Right renal cortex interstitium (tissue), 3 donors: Measurements from ENCODE around the gene REV3L. TPM values are rescaled to one million over a fixed set of nuclear protein-coding genes. Genes with fewer than 3 reads are reported as not detected.
"Not testable (repeated sequence)": the region's sequence is repeated elsewhere in the genome, so short reads cannot be mapped to it uniquely, and the experiment has no call there.

Experiments
- DNase-seq, 3 donors: peaks; one replicate each; pipeline ENCODE4 v3.0.0-alpha.2; 2013; ENCODE audit warnings: low read depth in 3 of 3, low spot score in 2 of 3
- polyA plus RNA-seq, 3 donors: library from polyadenylated mRNA; unstranded; fragments of 120-200 nt; gene quantifications; one replicate each; pipeline ENCODE4 v1.2.1, GENCODE V29; 2013; ENCODE audit not compliant: insufficient read length in 3 of 3

Gene REV3L
- polyA plus RNA-seq, 3 donors = 38.1 to 48.2 (median 47.9) TPM

DNA sequence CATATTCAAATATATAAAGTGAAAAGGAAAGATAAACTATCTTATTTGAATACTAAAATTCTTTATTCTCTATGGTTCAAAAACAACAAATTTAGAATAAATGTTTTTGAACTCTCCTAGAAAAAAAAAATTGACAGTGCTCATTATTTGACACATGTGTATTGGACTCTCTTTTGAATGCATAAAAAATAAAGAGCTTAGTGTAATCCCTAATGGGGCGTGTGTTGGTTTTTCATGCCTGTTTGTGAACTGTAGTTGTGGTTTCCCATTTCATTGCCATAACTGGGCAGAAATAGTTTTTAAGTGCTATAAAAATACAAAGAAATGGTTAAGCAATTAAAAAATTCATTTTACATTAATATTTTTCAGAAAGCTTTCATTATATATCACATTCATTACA is 101.3 kb downstream of the REV3L start:
- DNase-seq = no peak

DNA sequence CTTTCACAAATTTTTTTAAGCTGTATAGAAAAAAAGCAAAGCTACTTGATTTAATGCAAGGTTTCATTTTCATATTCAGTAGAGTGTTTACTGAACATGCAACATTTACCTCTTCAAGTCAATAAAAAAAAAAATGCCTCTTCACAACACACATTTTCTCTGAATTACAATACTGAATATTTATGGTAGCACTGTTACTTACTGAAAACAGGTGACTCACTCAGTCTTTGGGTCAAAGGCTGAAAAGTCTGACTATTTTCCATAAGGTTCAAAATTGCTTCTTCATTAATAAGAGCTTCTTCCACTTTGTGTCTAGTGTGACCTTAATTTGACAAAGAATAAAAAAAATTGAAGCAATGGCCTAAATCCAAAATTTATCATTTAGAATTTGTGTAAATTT is 101.9 kb downstream of the REV3L start:
- no peak for DNase-seq

DNA sequence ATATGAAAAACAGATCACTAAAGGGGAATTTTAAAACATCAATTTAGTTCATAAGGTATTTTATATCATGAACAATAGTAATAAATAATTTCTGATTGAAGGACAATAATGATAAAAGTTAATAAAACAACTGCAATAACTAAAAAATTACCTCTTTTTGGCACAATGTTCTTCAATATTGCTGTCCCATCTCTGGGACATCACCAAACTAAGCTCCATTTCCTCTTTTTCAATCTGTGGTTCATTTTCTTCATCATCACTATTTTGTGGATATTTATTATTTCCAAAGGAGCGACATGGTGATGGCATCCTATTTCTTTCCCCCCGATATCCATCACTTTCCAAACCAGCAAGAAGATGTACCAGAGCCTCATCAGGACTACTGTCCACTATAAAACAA is 103.2 kb downstream of the REV3L start:
- no peak for DNase-seq

DNA sequence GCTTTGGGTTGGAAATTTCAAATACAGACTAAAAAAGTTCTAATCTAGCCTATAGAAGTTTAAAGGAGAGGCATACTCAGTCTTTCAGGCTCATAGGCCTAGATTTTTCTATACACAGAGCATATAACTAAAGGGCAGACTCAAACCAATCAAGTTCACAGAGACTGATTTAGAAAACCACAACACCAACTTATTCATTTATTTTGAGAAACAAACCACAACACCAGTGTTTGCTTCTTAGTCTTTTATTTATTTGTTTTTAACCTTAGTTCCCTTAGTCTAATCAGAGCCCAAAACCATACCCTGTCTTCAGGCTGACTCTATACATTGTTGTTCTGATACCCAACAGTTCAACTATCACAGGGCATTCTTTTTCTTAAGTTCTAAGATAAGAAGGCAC is 103.7 kb downstream of the REV3L start:
- DNase-seq = no peak

DNA sequence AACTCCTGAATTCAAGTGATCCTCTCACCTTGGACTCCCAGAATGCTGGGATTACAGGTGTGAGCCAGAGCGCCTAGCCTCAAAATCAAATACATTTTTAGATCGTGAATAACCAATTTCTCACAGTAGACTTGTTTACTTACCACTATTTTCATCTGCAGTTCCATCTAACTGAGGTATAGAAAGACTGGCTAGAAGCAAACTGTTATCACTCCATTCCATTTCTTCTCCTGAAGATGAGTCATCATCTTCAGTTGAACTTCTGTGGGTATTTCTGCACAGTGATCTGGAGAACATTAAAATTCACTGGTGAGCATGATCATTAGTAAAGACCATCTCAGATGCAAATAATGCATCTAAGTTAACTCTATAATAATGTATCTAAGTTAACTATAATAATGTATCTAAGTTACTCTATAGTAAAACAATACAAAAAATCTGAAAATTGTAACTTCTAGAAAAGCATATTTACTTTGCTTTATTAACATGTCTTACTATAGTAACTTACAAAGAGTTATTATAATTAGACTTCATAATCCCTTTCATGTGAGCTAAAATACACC is 105.4 kb downstream of the REV3L start:
- DNase-seq = no peak

DNA sequence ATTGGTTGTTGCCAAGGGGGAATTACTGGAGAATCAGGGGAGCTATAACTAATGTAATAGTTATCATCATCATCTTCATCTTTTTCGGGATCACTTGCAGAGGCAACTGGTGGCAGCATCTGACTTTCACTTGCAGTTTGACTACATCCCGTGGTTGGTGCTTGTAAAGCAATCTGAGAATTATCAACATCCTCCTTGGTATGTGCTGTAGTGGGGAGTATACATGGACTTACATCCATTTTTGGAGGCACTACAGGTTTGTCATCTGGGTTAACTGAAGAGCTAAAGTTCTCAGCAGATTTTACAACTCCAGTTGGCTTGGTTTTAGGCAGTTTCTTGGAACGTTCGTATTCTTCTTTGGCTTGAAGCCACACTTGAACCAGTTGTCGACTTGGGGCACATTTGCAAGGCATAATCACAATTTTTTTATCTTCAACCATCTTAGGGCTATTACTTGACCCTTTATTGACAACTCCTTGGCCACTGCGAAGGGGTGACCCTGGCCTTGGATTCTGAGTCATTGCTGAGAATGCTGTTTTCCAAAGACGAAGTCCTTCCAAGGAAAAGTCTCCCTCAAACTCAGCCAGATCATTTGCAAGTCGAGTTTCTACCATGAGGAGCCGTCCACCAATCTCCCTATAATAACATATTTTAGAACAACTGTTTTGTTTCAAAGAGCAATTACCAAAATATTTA is 115.5 kb downstream of the REV3L start:
- no peak for DNase-seq

DNA sequence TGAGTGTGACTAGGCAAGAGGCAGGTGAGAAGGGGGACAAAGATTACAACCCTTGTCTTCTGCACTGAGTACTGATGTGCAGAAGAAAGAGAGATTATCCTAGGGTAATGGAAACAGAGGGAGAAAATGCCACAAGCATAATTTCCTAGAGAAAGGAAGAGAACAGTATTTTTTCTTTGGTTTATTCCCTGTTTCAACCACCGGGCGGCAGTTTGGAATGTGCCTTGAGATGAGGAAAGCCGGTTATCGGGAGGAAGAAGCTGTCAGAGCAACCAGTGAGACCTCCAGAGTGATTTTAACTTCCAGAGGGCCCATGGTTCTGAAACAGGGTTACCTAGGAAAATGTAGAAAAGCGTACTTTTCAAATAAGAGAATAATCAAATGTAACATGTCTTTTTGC is 121.4 kb downstream of the REV3L start:
- peak in 2 of 3 donors; percentile 6 to 10 for DNase-seq

DNA sequence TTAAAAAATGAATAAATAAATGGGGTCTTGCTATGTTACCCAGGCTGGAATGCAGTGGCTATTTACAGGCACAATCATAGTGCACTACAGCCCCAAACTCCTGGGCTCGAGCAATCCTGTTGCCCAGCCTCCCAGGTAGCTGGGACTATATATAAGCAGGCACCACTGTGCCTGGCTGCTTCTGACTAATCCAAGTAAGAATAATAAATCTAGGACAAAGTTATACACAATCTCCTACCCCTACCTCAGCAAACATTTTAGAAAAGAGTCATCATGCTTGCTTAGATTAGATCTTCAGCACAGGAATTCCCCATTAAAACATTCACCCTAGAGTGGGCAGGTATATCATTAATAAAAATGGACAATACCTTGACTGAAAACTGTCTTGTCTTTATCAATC is 124.6 kb downstream of the REV3L start:
- DNase-seq = no peak

DNA sequence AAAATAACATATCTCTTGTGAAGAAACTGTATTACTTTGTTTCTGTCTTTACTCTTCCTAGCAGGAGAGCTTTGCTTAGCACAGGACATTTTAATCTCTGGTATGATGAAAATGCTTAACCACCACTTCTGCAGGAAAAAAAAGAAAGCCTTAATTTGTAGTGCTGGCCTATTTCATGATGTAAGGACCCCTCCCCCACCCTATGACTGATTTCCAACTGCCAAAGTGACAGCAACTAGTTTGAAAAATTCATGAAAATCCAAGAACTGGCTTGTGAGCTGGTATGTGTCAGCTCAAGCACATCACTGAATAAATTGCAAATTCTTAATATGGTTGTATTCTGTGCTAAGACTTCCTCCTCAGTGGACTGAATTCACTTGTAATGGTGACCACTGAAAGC is 125.3 kb downstream of the REV3L start:
- DNase-seq = no peak

DNA sequence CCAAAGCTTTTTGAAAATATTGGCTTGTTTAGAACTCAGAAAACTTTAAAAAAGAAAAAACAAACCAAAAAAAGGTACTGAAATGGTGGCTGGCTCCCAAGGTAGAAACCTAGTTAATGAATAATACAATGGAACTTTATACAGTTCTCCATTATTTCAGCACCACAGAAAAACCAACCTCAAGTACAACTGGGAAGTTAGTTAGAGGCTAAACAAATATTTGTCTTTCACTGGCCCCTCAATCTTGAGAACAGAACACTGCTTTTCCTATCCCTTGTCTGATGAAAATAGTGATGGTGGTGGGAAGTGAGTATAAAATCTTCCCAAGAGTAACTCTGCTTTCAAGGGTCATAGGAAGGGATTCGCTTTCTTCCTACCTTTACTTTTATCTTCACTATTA is 126.5 kb downstream of the REV3L start:
- DNase-seq = no peak

DNA sequence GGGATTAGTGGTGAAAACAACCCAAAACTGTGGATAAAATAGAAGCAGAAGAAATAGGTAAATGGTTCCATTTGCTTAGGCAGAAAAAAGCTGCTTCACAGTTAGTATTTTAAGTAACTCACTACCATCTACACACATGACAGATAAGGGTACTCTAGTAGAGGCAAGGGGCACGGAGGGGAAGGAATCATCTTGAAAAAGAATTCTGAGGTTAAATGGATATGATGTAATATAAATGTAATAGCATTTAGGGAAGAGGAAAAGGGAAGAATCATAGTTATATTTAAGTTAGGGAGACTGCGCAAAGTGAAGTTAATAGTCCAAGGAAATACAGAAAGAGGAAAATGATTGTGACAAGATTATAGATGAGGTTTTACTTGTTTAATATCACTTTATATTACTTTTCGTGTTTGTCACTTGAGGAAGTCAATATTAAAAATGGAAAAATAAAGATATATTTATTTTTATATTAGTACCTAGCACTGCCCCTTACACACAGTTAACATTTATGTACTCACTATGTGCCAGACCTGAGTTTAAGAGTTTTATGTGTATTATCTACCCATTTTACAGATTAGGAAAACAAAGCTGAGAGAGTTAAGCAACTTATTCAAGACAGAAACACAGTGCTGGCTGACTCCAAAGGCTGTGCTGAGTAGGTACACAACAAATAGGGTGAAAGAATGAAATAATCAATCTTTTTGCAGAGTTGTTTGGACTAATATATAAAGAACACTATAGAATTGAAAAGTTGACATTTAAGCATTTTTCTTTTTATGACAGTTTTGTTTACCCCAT is 128.1 kb downstream of the REV3L start:
- no peak for DNase-seq

DNA sequence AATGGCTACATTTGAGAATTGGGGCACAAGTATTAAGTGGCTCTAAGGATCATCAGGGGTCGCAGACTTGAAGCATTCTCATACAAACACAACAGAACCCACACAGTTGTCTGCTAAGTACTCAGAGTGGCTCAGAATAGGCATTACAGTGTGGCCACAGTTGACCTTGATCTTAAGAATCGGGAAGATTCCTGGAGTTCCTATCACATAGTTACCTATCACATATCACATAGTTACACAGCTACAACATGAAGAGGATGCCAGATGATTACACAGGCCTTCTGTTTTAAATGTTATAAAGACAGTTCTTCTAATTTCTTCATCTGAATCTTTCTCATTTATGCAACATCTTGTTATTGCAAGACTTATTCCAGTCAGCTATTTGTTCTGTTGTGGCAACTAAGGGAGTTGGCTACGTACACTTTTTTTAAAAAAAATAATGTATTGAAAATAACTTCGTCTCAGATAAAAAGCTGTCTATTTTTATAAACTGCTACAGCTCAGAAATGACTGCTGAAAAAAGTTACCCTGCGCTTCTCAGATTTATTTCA is 129.0 kb downstream of the REV3L start:
- no peak for DNase-seq

DNA sequence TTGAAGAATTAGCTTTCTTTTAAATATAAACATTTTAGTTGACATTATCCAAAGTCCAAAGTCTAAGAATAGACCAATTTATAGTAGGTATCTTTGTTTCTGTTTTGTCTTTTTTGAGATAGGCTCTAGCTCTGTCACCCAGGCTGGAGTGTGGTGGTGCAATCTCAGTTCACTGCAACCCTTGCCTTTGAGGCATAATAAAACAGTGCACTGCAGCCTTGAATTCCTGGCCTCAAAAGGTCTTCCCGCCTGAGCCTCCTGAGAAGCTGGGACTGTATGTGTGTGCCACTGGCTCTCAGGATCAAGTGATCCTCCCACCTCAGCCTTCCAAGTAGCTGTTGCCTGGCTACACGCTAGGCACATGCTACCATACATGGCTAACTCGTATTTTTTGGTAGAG is 135.4 kb downstream of the REV3L start:
- DNase-seq = no peak

DNA sequence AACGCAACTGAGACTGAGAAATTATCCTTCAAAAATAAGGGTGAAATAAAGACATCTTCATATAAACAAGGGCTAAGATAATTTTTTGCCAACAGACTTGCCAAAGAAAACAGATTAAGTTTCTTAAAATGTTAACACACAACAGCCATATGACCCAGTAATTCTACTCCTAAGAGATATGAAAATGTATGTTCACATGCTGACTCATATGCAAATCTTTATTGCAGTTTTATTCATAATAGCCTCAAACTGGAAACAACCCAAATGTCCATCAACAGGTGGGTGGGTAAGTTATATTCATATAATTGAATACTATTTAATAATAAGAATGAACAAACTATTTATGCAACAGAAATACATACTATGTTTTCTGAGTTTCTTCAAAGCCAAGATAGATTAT is 140.1 kb downstream of the REV3L start:
- no peak for DNase-seq

DNA sequence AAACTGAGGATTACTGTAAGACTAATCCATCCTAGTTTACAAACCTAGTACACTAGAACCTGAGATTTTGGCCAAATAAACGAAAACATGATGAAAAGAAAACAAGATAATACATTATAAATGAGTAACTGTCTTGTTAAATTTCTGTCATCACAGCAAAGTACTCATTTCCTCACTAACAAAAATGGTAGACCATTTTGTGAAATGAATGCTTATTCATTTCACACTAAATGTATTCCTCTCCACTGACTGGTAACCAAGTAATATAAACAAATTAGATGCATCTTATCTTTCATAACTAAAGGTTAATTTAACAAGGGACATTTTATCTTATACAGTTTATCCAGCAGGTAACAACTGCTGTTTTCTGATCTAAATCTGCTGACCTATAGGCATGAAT is 143.7 kb downstream of the REV3L start:
- DNase-seq = no peak

DNA sequence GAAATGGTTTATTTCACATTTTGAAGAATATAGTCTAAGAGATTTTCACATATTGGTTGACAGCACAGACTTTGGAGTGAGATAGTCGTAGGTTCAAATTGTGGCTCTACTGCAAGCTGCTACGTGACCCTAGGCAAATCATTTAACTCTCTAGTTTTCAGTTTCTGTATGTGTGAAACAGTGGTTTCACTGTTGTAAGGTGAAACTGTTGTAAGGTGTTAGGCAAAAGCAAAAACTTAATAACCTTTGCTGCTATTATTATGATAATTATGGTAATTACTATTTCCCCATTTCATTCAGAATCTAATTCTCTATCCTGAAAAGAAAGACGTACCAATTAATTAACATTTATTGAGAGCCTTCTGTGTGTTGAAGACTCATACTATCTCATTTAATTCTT is 144.2 kb downstream of the REV3L start:
- DNase-seq = no peak

DNA sequence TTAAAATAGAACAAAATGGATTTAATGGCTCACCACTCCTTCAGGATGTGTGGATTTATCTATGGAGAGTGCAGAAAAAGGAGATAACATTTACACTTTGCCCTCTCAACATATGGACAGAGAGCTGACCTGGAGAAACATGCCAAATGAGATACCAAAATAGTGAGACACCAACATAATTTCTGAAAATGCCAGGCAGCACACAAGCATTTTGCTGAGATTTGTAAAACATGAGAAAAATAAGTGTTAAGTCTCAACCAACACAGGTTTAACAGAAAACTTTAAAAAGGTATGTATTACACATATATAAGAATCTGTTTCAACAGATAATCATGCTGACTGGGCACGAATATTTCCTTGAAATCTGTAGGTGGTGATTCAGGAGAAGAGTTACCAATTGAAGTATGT is 145.2 kb downstream of the REV3L start:
- DNase-seq = no peak

DNA sequence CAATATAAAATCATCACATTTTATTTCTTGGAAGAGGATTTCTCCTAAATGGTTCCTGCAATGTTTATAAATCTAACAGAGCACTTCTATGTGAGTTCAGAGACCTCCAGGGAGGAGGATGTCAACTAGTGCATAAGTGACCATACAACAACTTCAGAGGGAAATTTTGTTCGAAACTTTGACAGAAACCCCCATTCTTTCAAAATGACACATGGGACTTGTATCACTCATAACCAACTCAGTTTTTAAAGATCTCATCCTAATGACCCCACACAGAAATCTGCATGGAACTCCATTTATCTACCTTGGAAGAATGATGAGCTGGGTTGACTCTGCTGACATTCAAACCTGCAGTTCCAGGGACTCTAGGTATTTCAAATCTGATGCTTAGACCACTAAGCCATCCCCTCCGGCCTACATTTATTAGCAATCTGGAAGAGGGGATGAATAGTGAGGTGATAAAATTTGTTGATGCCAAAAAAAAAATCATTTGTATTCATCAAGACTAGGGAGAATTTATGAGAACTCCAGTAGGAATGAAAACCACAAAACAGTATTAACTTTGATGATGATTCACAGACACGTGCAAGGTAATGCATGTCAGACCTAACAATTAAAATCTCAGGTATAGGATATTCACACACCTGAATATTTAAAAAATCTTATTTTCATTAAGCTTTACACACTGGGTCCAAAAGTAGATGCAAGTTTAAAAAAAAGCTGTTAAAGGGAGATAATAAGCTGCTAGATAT is 153.0 kb downstream of the REV3L start:
- no peak for DNase-seq

DNA sequence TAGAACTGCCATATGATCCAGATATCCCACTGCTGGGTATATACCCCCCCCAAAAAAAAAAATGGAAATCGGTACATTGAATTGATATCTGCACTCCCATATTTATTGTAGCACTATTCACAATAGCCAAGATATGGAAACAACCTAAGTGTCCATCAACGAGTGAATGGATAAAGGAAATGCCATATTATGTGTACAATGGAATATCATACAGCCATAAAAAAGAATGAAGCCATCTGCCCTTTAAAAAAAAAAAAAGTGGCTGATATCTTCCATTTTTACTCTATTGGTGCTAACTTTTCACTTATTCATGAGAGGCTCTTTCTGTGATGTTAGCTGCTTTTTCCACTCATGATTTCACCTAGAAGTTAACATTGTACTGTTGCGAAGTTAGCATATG is 156.5 kb downstream of the REV3L start:
- no peak for DNase-seq

DNA sequence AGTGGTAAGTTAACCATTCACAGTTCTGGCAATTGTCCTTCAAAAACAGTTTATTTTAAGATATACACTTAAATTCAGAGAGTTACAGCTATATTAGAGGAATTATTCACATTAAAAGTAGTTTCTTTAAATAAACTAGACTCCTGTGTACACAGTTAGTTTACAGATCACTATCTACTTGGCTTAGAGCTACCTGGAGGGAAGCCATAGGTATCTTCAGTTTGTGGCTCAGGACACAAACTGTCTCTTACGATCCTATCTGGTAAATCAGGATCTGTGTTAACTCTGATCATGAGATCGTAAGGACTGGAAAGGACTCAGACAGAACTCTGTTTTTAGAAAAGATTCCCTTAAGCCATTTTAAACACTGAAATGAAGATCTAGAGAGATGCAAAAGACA is 160.9 kb downstream of the REV3L start:
- DNase-seq = no peak

DNA sequence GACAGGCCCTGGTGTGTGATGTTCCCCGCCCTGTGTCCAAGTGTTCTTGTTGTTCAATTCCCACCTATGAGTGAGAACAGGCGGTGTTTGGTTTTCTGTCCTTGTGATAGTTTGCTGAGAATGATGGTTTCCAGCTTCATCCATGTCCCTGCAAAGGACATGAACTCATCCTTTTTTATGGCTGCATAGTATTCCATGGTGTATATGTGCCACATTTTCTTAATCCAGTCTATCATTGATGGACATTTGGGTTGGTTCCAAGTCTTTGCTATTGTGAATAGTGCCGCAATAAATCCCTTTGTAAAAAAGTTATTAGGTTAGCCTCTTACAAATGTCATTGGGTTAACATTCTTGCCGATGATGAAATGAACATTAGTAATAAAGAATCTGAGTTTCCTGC is 175.1 kb downstream of the REV3L start:
- not testable (repeated sequence) for DNase-seq
